Epithelial cell of prostate (primary cell): ENCODE data around the gene CHRNA4.
"Not testable (repeated sequence)": the region's sequence is repeated elsewhere in the genome, so short reads cannot be mapped to it uniquely, and the experiment has no call there.

Experiments used
- DNase-seq: peaks from one replicate; pipeline ENCODE4 v3.0.0-alpha.2; 2011; ENCODE audit warnings: low read depth, low spot score
- H3K27ac ChIP-seq: fragments of 450-650 bp; 2 replicates; pipeline ENCODE4 v1.5.1; 2017; ENCODE audit warnings: mild to moderate bottlenecking

CHRNA4 gene

GRCh38 chr20:63351811-63352591, 9.1 kb downstream of the CHRNA4 start:
- no peak for DNase-seq
- no peak overlapping the region for H3K27ac ChIP-seq

- DNase-seq = no peak
- H3K27ac ChIP-seq = no peak overlapping the region
Observed at GRCh38 chr20:63351326-63351700, 9.8 kb downstream of the CHRNA4 start.

GRCh38 chr20:63350597-63351325, 10.4 kb downstream of the CHRNA4 start:
- H3K27ac ChIP-seq = no peak overlapping the region
- no peak for DNase-seq

GRCh38 chr20:63350196-63350595, 11.0 kb downstream of the CHRNA4 start:
- no peak for DNase-seq
- H3K27ac ChIP-seq = no peak overlapping the region

- no peak for DNase-seq
- H3K27ac ChIP-seq = no peak overlapping the region
Observed at GRCh38 chr20:63349516-63349895, 11.6 kb downstream of the CHRNA4 start.

GRCh38 chr20:63348828-63349515, 12.2 kb downstream of the CHRNA4 start:
- DNase-seq = no peak

GRCh38 chr20:63347950-63348827, 13.0 kb downstream of the CHRNA4 start:
- no peak overlapping the region for H3K27ac ChIP-seq
- DNase-seq = no peak

More at GRCh38 chr20:63348828-63349515, 12.2 kb downstream of the CHRNA4 start:
- no peak overlapping the region for H3K27ac ChIP-seq

- no peak overlapping the region for H3K27ac ChIP-seq
- no peak for DNase-seq
Observed at GRCh38 chr20:63347081-63347741, 13.9 kb downstream of the CHRNA4 start.

GRCh38 chr20:63346131-63347080, 14.7 kb downstream of the CHRNA4 start:
- H3K27ac ChIP-seq = no peak overlapping the region
- DNase-seq = no peak

GRCh38 chr20:63345328-63346100, 15.6 kb downstream of the CHRNA4 start:
- DNase-seq = no peak
- no peak overlapping the region for H3K27ac ChIP-seq

- DNase-seq = no peak
- no peak overlapping the region for H3K27ac ChIP-seq
Observed at GRCh38 chr20:63344616-63345327, 16.4 kb downstream of the CHRNA4 start.

GRCh38 chr20:63343460-63344445, 17.4 kb downstream of the CHRNA4 start:
- no peak overlapping the region for H3K27ac ChIP-seq
- no peak for DNase-seq

- DNase-seq = no peak
- H3K27ac ChIP-seq = no peak overlapping the region
Observed at GRCh38 chr20:63342561-63343459, 18.3 kb downstream of the CHRNA4 start.

- not testable (repeated sequence) for DNase-seq, H3K27ac ChIP-seq
Observed at GRCh38 chr20:63340158-63340688, 20.9 kb downstream of the CHRNA4 start.
